OCI-LY7 (cell line): ENCODE results near the gene PRPSAP2. TPM values are rescaled to one million over a fixed set of nuclear protein-coding genes. Genes with fewer than 3 reads are reported as not detected.

Source experiments
- BruUV-seq: library from RNA; stranded (reverse); fragments of 400-500 nt; replicated peaks from 2 replicates; lab custom pipeline; 2021; lab: Mats Ljungman, UMichigan
- CTCF ChIA-PET: fragments of 300-600 bp; sonication (Branson Sonifier 250); formaldehyde crosslinking; loops from one replicate; lab custom pipeline; 2022; ENCODE audit warnings: antibody characterized with exemption; ENCODE audit not compliant: unreplicated experiment; lab: Charles Lee
- POLR2A ChIA-PET: fragments of 300-600 bp; sonication (Branson Sonifier 250); formaldehyde crosslinking; loops from one replicate; lab custom pipeline; 2022; ENCODE audit warnings: antibody characterized with exemption; lab: Charles Lee
- DNase-seq: peaks from one replicate; pipeline ENCODE4 v3.0.0-alpha.2; 2015; ENCODE audit warnings: low spot score
- H2AFZ ChIP-seq: fragments of 200-600 bp; sonication (generic), shearing (Covaris generic); 2 replicates; pipeline ENCODE4 v1.6.1; 2014; ENCODE audit warnings: mild to moderate bottlenecking, antibody characterized with exemption, low read length, moderate library complexity
- H3K27ac ChIP-seq: fragments of 200-600 bp; sonication (generic); 2 replicates; pipeline ENCODE4 v1.5.1; 2014; ENCODE audit warnings: mixed run types, low read depth, mild to moderate bottlenecking, moderate library complexity, low read length, inconsistent platforms; ENCODE audit not compliant: poor library complexity, severe bottlenecking
- H3K36me3 ChIP-seq: fragments of 200-600 bp; sonication (generic); 2 replicates; pipeline ENCODE4 v1.6.1; 2014; ENCODE audit warnings: mild to moderate bottlenecking, antibody characterized with exemption, low read length, moderate library complexity, mixed read lengths; ENCODE audit not compliant: insufficient read depth
- H3K4me1 ChIP-seq: fragments of 200-600 bp; sonication (generic); 2 replicates; pipeline ENCODE4 v1.5.1; 2014; ENCODE audit warnings: mild to moderate bottlenecking, low read length; ENCODE audit not compliant: insufficient read depth, poor library complexity, severe bottlenecking
- H3K4me2 ChIP-seq: fragments of 200-600 bp; sonication (generic); 2 replicates; pipeline ENCODE4 v1.6.1; 2014; ENCODE audit warnings: mild to moderate bottlenecking, low read length
- H3K4me3 ChIP-seq: fragments of 200-600 bp; sonication (generic); 2 replicates; pipeline ENCODE4 v1.5.1; 2014; ENCODE audit warnings: mild to moderate bottlenecking, low read depth, low read length; ENCODE audit not compliant: poor library complexity, severe bottlenecking
- H3K79me2 ChIP-seq: fragments of 200-600 bp; sonication (generic); 2 replicates; pipeline ENCODE4 v1.6.1; 2016; ENCODE audit warnings: low read depth, mild to moderate bottlenecking, low read length, moderate library complexity, mixed read lengths; ENCODE audit not compliant: insufficient read depth
- H3K9me2 ChIP-seq: fragments of 200-600 bp; sonication (generic); 2 replicates; pipeline ENCODE4 v1.6.1; 2016; ENCODE audit warnings: mild to moderate bottlenecking, low read length, mixed read lengths; ENCODE audit not compliant: insufficient read depth
- H3K9me3 ChIP-seq: fragments of 200-600 bp; sonication (generic); 2 replicates; pipeline ENCODE4 v1.6.1; 2014; ENCODE audit warnings: mild to moderate bottlenecking, mixed run types, low read length, mixed read lengths
- H4K20me1 ChIP-seq: fragments of 200-600 bp; sonication (generic); 2 replicates; pipeline ENCODE4 v1.6.1; 2014; ENCODE audit warnings: mild to moderate bottlenecking, antibody characterized with exemption, low read length, moderate library complexity, mixed read lengths; ENCODE audit not compliant: insufficient read depth
- EZH2phosphoT487 ChIP-seq: fragments of 200-600 bp; sonication (generic); IDR thresholded peaks from 2 replicates; pipeline ENCODE4 v1.6.1; 2018; ENCODE audit warnings: low read depth, borderline replicate concordance, mild to moderate bottlenecking, mixed run types, antibody characterized with exemption, low read length, moderate library complexity, mixed read lengths
- intact Hi-C: fragments of 100-400 bp; cut with micrococcal nuclease; formaldehyde crosslinking; loops from one replicate; pipeline ENCODE4 v1.10.0; 2022; ENCODE audit not compliant: unreplicated experiment
- total RNA-seq, 2 experiments: library from RNA; depleted of rRNA in 1 of 2; stranded (reverse); fragments of >200 nt in 1 of 2; shearing (Covaris generic) in 1 of 2; gene quantifications; 2 replicates each; pipeline ENCODE4 v1.2.3, GENCODE V29; 2014 to 2022
- TF ChIP-seq, protein P1 (sequence below): fragments of 200-600 bp; sonication (generic); conservative IDR thresholded peaks from 2 replicates; pipeline ENCODE4 v1.5.1; 2014; ENCODE audit warnings: mild to moderate bottlenecking, antibody characterized with exemption, low read length, moderate library complexity, mixed read lengths

PRPSAP2 gene
- total RNA-seq, 2 experiments from 2014 or later: 59.3 to 90.2 TPM

DNA sequence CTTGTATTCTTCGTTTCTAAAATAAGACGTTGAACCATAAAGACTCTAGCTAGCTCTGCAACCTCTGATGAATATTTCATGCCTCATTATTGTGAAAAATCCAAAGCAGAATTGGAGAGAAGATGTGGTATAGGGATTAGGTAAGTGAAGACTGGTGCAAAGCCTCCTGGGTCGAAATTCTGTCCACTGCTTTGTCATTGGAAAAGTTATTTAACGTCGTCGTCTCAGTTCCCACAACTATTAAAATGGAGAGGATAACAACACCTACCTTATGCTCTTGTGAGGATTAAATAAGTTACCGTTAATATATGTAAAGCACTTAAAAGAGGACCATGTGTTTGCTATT lies 1.4 kb upstream of the PRPSAP2 start:
- DNase-seq: peak; percentile 5
- peaks cover 35% of the 10 kb centered on the region for H3K79me2 ChIP-seq
- peaks cover 47% of the 10 kb centered on the region for H3K4me1 ChIP-seq
- H3K36me3 ChIP-seq: 0 out of 2 replicates have a peak, but pooled peaks cover 3% of the 10 kb centered on the region
- H3K27ac ChIP-seq: peak overlapping the region; percentile 49
- no peaks in the 10 kb centered on the region for H3K9me2 ChIP-seq
- H3K4me3 ChIP-seq: peak overlapping the region; percentile 79
- intact Hi-C loops: no loop called here
- no peaks in the 10 kb centered on the region; the same call in 1 of the 2 replicates for H4K20me1 ChIP-seq
- peak overlapping the region; percentile 89 for H2AFZ ChIP-seq
- CTCF ChIA-PET: no interaction called here
- H3K4me2 ChIP-seq: peak overlapping the region; percentile 97
- no TSS peak for BruUV-seq
- POLR2A ChIA-PET: no interaction called here
- no peaks in the 10 kb centered on the region for H3K9me3 ChIP-seq
- TF ChIP-seq, protein P1, sequence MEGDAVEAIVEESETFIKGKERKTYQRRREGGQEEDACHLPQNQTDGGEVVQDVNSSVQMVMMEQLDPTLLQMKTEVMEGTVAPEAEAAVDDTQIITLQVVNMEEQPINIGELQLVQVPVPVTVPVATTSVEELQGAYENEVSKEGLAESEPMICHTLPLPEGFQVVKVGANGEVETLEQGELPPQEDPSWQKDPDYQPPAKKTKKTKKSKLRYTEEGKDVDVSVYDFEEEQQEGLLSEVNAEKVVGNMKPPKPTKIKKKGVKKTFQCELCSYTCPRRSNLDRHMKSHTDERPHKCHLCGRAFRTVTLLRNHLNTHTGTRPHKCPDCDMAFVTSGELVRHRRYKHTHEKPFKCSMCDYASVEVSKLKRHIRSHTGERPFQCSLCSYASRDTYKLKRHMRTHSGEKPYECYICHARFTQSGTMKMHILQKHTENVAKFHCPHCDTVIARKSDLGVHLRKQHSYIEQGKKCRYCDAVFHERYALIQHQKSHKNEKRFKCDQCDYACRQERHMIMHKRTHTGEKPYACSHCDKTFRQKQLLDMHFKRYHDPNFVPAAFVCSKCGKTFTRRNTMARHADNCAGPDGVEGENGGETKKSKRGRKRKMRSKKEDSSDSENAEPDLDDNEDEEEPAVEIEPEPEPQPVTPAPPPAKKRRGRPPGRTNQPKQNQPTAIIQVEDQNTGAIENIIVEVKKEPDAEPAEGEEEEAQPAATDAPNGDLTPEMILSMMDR: no peak
- TF ChIP-seq EZH2phosphoT487: no peak

DNA sequence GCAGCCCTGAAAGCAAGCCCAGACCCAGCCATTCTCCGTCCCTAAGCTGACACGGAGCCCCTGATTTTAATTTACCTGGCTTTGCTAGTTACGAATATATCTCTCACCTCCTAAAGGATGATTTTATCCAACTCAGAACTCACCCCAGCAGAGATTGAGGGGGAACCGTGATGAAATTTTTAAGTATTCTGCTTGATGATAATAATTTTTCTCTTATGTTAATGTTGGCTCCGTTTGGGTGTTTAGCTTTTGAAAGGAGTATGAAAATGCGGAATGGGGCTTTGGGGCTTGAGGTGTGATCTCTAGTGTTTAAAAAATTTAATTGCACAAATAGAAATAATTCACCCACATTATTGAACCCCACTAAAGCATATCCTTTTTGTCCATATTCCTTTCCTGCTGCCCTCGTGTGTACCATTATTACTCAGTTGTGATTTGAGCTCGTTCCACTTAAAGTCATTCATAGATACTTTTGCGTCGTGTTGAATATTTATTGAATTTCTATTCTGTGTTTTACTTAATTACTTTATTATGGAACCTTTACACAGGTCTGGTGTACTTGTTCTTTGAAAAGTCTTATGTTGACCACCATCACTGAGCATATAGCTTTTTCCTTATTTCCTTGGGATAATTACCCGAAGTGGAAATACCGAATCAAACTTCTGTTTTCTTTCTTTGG lies 775 bp downstream of the PRPSAP2 start:
- intact Hi-C loops: loop anchor here (2.0 kb wide), 1 partner anchor 62 kb away; no protein-coding TSS in a partner anchor
- H3K79me2 ChIP-seq: peaks cover 44% of the 10 kb centered on the region
- H3K4me2 ChIP-seq: peak overlapping the region; percentile 90
- H3K27ac ChIP-seq: peak overlapping the region; percentile 73
- peaks cover 47% of the 10 kb centered on the region for H3K4me1 ChIP-seq
- peak overlapping the region; percentile 67 for H2AFZ ChIP-seq
- no peaks in the 10 kb centered on the region for H3K9me3 ChIP-seq
- H3K36me3 ChIP-seq: 0 out of 2 replicates have a peak, but pooled peaks cover 3% of the 10 kb centered on the region
- TF ChIP-seq, protein P1: no peak
- TF ChIP-seq EZH2phosphoT487: no peak
- BruUV-seq: TSS peak; percentile 77
- H3K4me3 ChIP-seq: peak overlapping the region; percentile 79
- no peaks in the 10 kb centered on the region for H3K9me2 ChIP-seq
- DNase-seq: no peak
- POLR2A ChIA-PET: interaction anchor here (0.5 to 1.5 kb wide), 8 partner anchors 9 to 41 kb away, joined by 3 to 8 read pairs (median 4); no protein-coding TSS in a partner anchor
- no peaks in the 10 kb centered on the region; the same call in 1 of the 2 replicates for H4K20me1 ChIP-seq
- CTCF ChIA-PET: interaction anchor here (0.6 kb wide), 1 partner anchor 599 kb away, joined by 3 read pairs; no protein-coding TSS in a partner anchor

DNA sequence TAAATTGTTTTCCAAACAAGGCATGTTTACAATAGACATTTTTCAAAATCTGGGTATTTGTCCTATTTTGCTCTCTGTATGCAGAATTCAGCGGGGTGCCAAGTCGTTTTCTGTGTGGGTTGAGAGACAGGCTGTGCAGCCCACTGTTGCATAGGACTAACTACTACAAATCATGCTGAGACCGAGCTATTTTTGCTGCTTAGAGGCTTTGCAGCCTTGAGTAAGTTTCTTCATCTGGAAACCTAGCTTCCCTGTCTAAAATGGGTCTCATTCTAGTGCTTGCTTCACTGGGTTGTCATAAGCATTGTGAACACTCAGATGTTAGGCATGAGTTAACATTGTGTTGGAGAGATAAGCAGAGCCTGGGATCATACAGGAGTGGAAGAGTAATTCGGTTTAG lies 1.3 kb downstream of the PRPSAP2 start:
- no TSS peak for BruUV-seq
- Histone ChIP-seq H3K79me2 (peaks cover 44% of the 10 kb centered on the region), H3K4me1 (peaks cover 47% of the 10 kb centered on the region), H3K36me3 (0 out of 2 replicates have a peak, but pooled peaks cover 3% of the 10 kb centered on the region), H2AFZ (no peak overlapping the region), H3K4me2 (peak overlapping the region; percentile 90), H3K9me3 (no peaks in the 10 kb centered on the region), H3K9me2 (no peaks in the 10 kb centered on the region), H3K27ac (no peak overlapping the region), H4K20me1 (no peaks in the 10 kb centered on the region; the same call in 1 of the 2 replicates), H3K4me3 (peak overlapping the region; percentile 79)
- ChIA-PET POLR2A (interaction anchor here (0.5 to 1.5 kb wide), 8 partner anchors 9 to 498 kb away, joined by 3 to 8 read pairs (median 4); no protein-coding TSS in a partner anchor), CTCF (no interaction called here)
- intact Hi-C loops: loop anchor here (2.0 kb wide), 1 partner anchor 62 kb away; no protein-coding TSS in a partner anchor
- TF ChIP-seq, protein P1: no peak
- no peak for TF ChIP-seq EZH2phosphoT487
- peak; percentile 39 for DNase-seq
